Measurements from ENCODE around the gene ZNF423. TPM values are rescaled to one million over a fixed set of nuclear protein-coding genes. Genes with fewer than 3 reads are reported as not detected.

The ZNF423 gene
- total RNA-seq, 4 donors from 2014 or later = 0.67 to 3.7 (median 2.2) TPM

DNA sequence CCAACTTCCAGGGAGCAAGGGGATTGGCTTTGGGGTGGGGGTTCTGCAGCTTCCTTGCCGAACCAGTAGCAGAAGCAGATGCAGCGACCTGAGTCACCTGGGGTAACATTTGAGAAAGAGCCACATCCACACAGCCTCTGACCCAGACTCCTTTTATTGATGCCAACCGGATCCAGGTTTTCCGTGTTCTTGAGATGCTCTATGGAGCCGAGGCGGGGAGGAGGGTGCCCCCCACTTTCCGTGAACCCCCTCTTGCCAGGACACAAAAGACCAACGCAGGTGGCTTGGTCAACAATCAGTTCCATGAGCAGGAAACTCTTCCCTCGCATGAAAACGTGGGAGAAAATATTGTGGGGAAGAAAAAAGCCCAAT lies 356.5 kb downstream of the ZNF423 start:
- 86 to 88% methylated on average over 10 of the region's 10 CpGs for WGBS, 2 donors
- intact Hi-C loops (cut with DNase I; ENCODE audit: low total_unique reads) = no loop called here
- TF ChIP-seq, protein P1, sequence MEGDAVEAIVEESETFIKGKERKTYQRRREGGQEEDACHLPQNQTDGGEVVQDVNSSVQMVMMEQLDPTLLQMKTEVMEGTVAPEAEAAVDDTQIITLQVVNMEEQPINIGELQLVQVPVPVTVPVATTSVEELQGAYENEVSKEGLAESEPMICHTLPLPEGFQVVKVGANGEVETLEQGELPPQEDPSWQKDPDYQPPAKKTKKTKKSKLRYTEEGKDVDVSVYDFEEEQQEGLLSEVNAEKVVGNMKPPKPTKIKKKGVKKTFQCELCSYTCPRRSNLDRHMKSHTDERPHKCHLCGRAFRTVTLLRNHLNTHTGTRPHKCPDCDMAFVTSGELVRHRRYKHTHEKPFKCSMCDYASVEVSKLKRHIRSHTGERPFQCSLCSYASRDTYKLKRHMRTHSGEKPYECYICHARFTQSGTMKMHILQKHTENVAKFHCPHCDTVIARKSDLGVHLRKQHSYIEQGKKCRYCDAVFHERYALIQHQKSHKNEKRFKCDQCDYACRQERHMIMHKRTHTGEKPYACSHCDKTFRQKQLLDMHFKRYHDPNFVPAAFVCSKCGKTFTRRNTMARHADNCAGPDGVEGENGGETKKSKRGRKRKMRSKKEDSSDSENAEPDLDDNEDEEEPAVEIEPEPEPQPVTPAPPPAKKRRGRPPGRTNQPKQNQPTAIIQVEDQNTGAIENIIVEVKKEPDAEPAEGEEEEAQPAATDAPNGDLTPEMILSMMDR (IDR thresholded peaks at IDR 0.05) = no peak
- TF ChIP-seq POLR2A (IDR thresholded peaks at IDR 0.05) = no peak
- H3K4me3 ChIP-seq (ENCODE audit: low read depth, poor library complexity, severe bottlenecking) = no peak overlapping the region
- DNase-seq (ENCODE audit: low spot score in 2 of 2) = peak in 1 of 2 donors; percentile 34

DNA sequence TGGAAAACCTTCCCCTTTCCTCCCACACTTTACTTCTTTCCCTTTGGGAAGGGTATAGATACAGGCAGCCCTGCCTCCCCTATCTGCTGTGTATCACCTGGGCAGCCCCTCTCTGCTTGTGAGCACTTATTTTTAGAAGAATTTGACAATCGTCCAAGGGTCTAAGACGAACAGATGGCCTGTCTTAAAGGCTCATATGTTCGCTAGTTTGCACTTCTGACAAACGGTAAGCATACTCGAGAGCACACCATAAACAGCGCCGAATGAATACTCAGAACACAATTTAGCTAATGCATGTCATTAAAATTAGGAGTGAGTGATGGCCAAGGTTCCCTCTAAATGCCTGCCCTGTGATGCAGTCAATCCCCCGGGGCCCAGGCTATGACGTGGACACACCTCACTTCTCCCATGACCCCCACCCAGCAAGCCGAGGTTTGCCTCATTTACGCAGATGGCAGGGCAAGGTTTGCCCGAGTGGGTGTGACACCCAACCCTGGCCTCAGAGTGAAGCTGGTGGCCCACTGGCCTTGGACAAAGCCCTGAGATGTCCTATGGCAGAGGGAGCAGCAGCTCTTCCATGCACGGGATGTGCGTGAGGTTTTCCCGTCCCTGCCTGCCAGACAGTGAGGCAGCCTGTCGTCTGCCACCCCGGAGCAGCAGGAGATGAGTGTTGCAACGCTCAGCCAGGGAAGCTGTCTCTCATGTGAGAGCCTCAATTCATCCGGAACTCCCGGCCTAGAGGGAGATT lies 357.1 kb downstream of the ZNF423 start:
- no peak for TF ChIP-seq POLR2A (IDR thresholded peaks at IDR 0.05)
- TF ChIP-seq, protein P1 (IDR thresholded peaks at IDR 0.05) = no peak
- intact Hi-C loops (cut with DNase I; ENCODE audit: low total_unique reads) = no loop called here
- H3K4me3 ChIP-seq (ENCODE audit: low read depth, poor library complexity, severe bottlenecking) = no peak overlapping the region
- 68 to 71% methylated on average over 20 of the region's 20 CpGs for WGBS, 2 donors
- peak in 1 of 2 donors; percentile 73 for DNase-seq (ENCODE audit: low spot score in 2 of 2)

DNA sequence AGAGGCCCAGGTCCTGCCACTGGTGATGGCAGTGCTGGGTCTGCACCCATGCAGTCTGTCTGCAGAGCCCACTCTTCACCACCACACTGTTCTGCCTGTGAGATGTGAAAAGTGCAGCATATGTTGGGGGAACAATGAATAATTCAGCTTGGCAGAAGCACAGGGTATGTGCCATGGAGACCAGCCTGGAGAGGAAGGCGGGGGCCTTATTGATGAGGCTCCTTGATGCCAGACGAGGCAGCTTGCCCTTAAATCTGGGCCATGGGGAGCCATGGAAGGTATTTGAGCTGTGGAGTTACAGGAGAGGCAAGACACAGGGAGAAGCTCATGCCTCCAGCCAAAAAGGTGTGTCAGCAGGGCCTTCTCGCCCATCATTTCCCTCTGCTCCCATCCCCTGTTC lies 357.6 kb downstream of the ZNF423 start:
- no peak for TF ChIP-seq POLR2A (IDR thresholded peaks at IDR 0.05)
- TF ChIP-seq, protein P1 (IDR thresholded peaks at IDR 0.05) = no peak
- intact Hi-C loops (cut with DNase I; ENCODE audit: low total_unique reads) = no loop called here
- no peak overlapping the region for H3K4me3 ChIP-seq (ENCODE audit: low read depth, poor library complexity, severe bottlenecking)
- DNase-seq (ENCODE audit: low spot score in 2 of 2) = peak in 1 of 2 donors; percentile 42
- WGBS, 2 donors = 83 to 91% methylated on average over 3 of the region's 3 CpGs

DNA sequence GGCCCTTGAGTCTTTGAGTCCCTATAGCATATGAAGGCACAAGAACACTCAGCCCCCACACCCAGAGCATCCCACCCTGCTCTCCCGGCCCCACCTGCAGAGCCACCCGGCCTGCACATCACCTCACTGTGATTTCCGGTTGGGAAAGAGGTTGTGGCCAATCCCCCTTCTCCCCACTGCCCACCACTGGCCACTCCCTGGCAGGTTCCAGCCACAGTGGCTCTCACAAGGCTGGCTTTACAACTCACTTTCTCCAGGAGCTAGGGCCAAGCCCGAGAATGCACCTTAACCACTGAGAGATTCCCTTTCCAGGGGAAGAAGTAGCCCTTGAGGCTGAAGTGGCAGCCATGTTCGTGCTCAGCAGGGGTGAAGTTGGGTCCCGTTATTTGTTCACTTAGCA lies 358.4 kb downstream of the ZNF423 start:
- TF ChIP-seq POLR2A (IDR thresholded peaks at IDR 0.05) = no peak
- TF ChIP-seq, protein P1 (IDR thresholded peaks at IDR 0.05) = no peak
- no peak overlapping the region for H3K4me3 ChIP-seq (ENCODE audit: low read depth, poor library complexity, severe bottlenecking)
- DNase-seq (ENCODE audit: low spot score in 2 of 2) = peak in 1 of 2 donors; percentile 60
- 90 to 99% methylated on average over 6 of the region's 6 CpGs for WGBS, 2 donors
- intact Hi-C loops (cut with DNase I; ENCODE audit: low total_unique reads) = no loop called here

DNA sequence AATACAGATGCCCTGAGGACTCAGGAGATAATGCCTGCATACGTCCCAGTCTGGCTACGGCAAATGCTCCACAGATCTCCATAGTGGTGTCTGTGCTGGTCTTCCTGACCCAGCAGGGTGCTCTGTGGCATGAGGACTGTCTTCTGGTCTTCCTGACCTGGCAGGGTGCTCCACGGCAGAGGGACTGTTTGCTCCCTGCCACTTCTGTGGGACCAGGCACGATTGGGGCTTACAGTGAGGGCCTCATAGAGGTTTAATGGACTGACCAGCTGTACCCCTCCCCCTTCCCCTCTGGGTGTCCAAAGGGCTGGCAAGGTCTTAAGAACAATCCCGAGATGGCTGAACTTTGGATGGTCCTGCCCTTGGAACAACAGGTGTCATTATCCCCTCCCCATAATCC lies 359.3 kb downstream of the ZNF423 start:
- intact Hi-C loops (cut with DNase I; ENCODE audit: low total_unique reads) = no loop called here

More for the DNA sequence above, 359.3 kb downstream of the ZNF423 start:
- no peak for TF ChIP-seq POLR2A (IDR thresholded peaks at IDR 0.05)
- TF ChIP-seq, protein P1 (IDR thresholded peaks at IDR 0.05) = no peak
- WGBS, 2 donors = 81 to 98% methylated on average over 5 of the region's 5 CpGs
- DNase-seq (ENCODE audit: low spot score in 2 of 2) = peak in 1 of 2 donors; percentile 59
- H3K4me3 ChIP-seq (ENCODE audit: low read depth, poor library complexity, severe bottlenecking) = no peak overlapping the region

Measured in lower leg skin (tissue), 4 donors.